HG02943 (cell line): ENCODE results near the gene ELP1.
"Not testable (repeated sequence)": the region's sequence is repeated elsewhere in the genome, so short reads cannot be mapped to it uniquely, and the experiment has no call there.

Experiments used
- ATAC-seq: cut with Tn5 transposase; IDR thresholded peaks from one replicate; pipeline ENCODE4 v1.9.1; 2021; ENCODE audit warnings: mild to moderate bottlenecking, low read depth, moderate library complexity; ENCODE audit not compliant: unreplicated experiment

Gene ELP1

DNA sequence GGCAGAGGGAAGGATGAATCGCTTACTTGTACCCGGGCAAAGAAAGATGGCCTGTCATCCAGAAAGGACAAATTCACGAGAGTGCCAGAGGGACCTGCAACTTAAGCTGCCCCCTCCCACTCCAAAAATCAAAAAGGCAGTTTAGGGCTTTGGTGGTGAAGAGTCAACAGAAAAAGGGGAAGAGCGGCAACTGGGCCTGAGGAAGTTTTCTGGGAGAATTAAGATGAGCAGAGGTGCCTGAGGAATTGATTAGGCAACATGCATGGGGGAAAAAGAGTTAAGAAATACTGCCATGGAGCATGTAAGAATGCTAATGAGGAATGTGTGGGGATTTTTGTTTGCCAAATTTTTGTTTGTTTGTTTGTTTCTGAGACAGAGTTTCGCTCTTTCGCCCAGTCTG, 76.4 kb downstream of the ELP1 start:
- ATAC-seq = no peak

DNA sequence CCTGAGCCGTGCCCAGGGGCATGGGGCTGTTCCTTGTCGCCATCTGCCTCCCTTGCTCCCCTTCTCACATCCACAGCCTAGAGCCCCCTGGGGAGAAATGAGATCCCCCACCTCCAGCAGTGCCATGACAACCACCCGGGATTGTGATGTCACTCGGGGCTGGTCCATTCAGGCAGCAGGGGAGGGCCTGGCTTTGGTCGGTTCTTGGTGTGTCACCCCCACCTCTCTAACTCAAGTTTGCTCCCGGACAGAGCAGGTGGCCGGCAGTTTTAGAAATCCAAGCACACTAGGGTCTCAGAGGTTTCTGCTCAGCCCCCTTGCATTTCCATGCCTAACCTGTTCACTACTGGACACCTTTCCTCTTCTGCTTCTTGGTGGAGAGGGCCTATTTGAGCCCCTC, 78.0 kb downstream of the ELP1 start, which contains the start of gene ACTL7B:
TSS of gene ACTL7B (minus strand) at position 99 of the 400 bp plus-strand sequence. CDS start at position 43, 56 bp downstream.
- no peak for ATAC-seq

- no peak for ATAC-seq
Measured at GRCh38 chr9:108855529-108855886, 78.4 kb downstream of the ELP1 start.

DNA sequence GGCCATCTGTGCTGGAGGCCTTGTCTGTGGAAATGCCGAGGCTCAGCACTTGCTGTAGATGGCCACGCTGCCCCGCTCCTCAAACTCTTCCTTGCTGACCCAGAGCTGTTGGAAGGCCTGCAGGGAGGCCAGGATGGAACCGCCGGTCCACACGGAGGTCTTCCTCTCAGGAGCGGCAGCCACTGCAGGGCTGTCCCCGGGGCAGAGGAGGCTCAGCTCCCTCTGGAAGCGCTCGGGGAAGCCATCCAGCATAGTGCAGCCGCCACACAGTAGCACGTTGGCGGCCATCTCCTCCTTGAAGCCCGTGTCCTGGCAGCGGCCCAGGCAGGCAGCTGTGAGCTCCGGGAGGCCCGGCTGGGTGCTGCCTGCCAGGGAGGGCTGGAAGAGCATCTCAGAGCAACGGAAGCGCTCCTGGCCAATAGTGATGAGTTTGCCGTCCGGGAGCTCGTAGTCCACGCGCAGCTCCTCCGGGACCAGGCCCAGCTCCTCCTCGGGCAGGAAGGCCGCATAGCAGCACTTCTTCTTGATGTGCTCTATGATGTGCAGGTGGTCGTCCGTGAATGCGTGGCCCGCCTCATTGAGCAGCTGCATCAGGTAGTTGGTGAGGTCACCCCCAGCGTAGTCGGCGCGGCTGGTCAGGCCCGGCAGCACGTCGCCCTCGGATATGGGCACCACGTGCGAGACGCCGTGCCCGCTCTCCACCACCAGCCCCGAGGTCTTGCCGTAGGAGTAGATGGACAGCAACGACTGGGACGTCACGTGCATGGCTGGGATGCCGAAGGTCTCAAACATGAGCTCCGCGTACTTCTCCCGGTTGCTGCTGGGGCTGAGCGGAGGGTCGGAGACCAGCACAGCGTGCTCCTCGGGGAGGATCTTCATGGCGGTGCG, 79.0 kb downstream of the ELP1 start:
- ATAC-seq = no peak

DNA sequence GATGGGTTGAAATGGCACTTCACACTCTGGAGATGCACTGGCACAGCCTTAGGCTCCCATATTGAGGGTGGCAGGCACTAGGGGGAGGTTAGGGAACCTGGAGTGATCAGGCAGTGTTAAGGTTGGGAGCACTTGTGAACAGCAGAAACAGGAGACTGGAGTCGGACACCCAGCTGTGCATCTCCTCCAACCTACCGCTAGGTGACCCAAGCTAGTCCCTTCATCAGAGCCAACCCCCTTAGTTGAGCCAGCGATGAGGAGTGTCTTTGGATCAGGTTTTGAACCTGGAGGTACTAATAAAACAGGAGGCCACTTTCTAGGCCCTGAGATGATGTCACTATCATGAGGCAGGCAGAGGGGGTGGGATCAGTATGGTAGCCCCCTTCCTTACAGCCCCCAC, 79.8 kb downstream of the ELP1 start:
- no peak for ATAC-seq

DNA sequence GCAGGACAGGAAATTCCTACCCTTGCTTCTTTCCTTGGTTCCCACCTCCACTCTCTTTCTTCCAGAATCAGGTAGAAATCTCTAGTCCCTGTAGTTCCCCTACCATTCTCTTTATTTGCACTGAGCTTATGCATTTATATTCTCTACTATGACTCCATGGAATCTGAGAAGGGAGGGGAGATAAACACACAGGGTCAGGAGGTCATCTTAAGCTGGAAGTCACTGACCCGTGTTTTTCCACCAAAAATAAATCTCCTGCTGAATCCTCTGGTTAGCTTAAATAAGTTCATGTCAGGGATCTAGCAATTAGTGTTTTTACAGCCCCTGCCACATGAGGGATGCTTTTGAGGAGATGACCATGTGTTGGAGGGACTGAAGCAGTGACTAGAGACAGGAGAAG, 81.8 kb downstream of the ELP1 start:
- ATAC-seq = no peak

DNA sequence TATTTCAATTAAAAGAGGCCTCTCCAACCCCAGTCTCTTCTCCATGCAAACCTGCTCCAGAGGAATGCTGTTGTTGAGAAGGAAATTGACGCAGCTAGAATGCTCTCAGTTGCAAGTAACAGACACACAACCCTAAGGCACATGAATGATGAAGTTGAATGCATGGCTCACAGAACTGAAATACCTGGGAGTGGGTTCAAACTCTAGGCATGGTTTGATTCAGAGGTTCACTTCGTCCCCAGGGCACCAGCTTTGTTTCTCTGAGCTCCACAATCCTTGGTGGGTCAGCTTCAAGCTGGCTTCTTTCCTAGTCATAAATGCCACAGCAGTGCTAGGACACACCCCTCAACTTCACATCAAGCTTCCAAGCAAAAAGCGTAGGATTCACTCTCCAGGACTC, 82.8 kb downstream of the ELP1 start:
- no peak for ATAC-seq

DNA sequence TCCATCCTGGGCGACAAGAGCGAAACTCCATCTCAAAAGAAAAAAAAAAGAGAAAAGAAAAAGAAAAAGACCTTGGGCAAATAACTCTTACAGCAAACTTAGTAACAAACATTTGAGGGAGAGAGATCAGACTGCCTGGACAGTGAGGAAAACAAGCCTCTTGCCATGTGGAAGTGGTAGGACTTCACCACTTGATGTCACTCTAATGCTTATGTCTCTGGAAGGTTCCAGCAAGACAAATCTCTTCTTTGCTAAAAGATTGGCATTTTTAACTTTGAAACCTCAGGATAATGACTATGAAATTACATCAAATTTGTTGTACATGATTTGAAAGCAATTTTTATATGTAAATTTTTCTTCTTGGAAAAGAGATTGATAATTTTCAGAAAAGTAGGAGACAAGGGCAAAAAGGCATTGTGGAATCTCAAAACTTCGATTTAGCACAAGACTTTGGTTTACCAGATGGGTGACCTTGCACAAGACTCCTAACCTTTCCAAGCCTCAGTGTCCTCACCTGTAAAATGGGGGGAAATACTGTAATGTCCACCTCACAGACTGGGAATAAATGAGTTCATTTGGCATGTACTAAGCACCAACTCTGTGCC, 83.5 kb downstream of the ELP1 start:
- no peak for ATAC-seq

GRCh38 chr9:108848296-108848695, 85.6 kb downstream of the ELP1 start:
- ATAC-seq = not testable (repeated sequence)

DNA sequence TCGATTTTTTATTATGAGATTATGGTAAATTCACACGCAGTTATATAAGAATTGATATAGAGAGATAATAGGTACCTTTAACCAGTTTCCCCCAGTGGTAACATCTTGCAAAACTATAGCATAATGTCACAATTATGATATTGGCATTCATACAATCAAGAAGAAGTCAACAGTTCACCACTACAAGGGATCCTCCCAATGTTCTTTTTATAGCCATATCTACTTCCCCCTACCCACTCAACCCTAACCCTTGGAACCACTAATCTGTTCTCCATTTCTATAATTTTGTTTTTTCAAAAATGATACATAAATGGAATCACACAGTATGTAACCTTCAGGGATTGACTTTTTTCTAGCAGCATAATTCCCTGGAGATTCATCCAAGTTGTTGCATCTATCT, 88.0 kb downstream of the ELP1 start:
- ATAC-seq = no peak

DNA sequence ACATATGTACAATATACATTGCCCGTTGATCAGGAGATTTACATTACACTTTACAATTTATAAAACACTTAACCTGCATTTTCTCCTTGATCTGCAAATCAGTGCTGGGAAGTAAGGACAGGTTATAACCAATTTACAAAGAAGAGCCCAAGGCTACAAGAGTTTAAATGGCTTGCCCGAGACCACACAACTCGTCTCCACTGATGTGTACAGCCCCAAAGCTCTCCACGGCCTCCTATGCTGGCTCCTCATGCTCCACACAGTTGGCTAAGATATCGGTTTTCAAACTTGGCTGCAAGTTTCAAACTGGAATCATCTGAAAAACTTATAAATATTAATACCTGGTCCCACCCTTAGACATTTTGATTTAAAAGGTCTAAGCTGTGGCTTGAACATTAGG, 88.4 kb downstream of the ELP1 start:
- no peak for ATAC-seq

- no peak for ATAC-seq
Measured at GRCh38 chr9:108844856-108845255, 89.1 kb downstream of the ELP1 start.

DNA sequence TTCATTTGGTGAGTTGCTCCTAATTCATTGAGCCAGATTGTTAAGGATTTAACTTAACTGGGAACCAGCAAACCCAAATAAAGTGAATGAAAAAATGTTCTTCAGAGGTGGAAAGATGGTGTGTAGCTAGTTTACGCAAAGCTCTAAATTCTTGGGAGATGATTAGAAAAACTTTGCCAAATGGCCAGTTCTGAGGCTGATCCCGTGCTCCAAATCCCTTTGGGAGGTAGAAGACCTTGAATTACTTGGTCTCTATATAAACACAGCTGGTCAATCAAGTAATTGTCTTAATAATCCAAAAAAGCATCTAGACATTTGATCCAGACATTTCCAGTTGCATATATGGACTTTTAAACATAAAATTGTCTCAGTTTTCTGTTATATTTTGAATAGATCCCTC, 89.5 kb downstream of the ELP1 start:
- ATAC-seq = no peak

GRCh38 chr9:108842610-108843295, 91.2 kb downstream of the ELP1 start:
- ATAC-seq = no peak

DNA sequence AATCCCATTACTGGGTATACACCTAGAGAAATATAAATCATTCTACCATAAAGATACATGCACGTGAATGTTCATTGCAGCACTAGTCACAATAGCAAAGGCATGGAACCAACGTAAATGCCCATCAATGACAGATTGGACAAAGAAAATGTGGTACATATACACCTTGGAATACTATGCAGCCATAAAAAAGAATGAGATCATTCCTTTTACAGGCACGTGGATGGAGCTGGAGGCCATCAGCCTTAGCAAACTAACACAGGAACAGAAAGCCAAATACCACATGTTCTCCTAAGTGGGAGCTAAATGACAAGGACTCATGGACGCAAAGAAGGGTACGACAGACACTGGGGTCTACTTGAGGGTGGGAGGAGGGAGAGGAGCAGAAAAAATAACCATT, 94.4 kb downstream of the ELP1 start:
- ATAC-seq = not testable (repeated sequence)

- ATAC-seq = no peak
Measured at GRCh38 chr9:108838017-108838416, 95.9 kb downstream of the ELP1 start.

DNA sequence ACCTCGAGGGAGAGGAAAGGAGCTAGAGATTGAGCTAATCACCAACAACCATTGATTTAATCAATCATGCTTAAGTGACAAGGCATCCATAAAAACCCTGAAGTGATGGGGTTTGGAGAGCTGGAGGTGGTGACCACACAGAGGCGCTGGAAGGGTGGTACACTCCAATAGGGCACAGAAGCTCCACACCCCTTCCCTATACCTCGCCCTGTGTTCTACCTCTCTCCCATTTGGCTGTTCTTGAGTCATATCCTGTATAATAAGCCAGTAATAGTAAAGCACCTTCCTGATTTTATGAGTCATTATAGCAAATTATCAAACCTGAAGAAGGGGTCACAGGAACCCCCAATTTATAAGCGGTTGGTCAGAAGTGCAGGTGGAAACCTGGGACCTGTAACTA, 96.4 kb downstream of the ELP1 start:
- no peak for ATAC-seq

- no peak for ATAC-seq
Measured at GRCh38 chr9:108836781-108837180, 97.1 kb downstream of the ELP1 start.

- no peak for ATAC-seq
Measured at GRCh38 chr9:108836319-108836718, 97.6 kb downstream of the ELP1 start.

- no peak for ATAC-seq
Measured at GRCh38 chr9:108835831-108836230, 98.1 kb downstream of the ELP1 start.

DNA sequence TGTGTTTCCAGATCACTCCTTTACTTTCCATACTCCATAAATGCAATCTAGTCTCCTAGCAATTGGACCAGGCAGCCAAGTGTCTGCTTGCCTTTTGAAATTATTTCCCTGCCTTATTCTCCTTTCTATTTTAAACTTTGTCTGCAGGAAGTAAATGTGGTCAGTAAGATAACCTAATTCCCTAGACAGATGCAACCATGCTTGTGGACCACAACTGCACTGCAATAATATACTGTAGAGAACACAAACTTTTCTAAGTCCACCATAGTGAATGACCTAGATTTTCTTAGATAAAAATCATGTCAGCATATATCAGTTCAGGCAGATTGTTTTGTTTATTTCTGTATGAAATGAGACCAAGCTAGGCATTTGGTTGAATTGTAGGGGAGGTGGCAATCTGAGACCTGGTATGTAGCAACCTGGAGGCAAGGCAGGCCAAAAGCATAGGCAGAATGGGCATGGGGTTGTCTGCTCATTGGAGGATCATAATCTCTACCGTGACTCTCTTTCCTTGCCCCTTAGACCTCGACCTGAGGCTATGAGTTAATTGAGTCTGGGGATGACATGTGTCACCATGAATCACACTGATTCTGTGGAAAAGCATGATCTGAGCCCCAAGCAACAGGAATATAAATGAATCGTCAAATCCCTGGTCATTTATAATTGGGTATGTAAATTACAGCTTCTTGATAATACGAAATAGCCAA, 98.8 kb downstream of the ELP1 start:
- no peak for ATAC-seq
